ENCODE results near the gene RBM5.

Gene RBM5

DNA sequence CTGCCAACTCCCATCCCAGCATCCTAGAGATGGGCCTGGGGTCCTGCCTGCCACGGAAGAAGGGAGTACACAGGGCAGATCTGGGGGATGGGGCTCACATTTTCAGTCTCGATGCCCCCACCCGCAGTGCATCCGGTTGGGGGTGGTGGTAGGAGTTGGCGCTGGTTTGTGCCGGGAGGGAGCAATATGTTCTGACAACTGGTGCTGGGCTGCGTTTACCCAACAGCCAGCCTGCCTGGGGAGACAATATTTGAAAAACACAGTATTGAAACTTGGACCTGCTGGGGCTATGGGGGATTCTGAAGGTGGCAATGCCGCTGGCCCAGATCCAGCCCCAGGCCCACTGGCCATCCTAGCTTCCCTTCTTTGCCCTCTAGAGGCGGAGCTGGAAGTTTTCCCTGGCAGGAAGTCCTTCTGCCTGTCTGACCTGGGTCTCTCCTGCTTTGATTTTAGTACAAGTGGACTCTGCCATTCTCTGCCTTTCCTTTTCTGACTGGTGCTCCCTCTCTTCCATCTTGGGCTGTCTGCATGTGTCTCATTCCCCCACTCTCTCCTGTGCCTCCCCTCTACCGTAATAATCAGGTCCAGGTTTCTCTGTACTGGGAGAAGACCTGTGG, 69.9 kb downstream of the RBM5 start:
- no peak for DNase-seq (ENCODE audit: low read depth in 2 of 2, low spot score in 1 of 2)

DNA sequence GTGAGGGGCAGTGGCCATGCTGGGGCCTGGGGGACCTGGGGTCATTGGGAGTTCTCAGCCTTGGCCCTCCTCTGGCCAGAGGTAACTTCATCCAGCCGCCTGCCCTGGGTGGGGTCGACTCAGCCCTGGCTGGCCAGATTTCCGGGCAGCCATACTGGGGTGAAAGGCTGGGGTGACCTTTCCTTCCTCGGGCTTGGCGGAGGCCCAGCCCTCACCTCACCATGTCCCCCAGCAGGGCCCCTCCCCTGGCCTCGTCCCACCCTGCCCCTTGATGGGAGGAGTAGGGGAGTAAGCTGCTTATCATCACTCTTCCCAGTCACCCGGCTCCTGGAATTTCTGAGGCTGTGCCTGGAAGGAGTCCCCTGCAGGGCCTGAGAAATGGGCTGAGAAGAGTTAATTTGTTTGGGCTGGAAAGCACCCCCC, 71.9 kb downstream of the RBM5 start:
- DNase-seq (ENCODE audit: low read depth in 2 of 2, low spot score in 1 of 2), result no peak

DNA sequence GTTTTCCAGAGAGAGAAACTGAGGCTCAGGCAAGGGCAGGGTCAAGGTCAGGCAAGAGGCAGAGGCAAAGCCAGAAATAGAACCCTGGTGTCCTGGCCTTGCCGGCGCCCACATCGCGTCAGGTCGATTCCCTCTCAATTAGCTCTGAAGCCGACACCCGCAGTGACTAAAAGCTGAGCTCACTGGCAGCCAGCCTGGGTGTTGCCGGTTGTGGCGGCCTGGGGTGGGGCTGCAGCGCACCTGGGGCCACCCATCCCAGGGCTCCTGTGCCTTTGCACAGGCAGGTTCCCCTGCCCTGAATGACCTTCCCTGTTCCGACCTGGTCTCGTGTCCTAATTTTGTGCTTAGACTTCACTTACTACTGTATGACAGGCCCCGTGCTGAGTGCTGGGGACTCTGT, 72.6 kb downstream of the RBM5 start:
- DNase-seq (ENCODE audit: low read depth in 2 of 2, low spot score in 1 of 2), result no peak

DNA sequence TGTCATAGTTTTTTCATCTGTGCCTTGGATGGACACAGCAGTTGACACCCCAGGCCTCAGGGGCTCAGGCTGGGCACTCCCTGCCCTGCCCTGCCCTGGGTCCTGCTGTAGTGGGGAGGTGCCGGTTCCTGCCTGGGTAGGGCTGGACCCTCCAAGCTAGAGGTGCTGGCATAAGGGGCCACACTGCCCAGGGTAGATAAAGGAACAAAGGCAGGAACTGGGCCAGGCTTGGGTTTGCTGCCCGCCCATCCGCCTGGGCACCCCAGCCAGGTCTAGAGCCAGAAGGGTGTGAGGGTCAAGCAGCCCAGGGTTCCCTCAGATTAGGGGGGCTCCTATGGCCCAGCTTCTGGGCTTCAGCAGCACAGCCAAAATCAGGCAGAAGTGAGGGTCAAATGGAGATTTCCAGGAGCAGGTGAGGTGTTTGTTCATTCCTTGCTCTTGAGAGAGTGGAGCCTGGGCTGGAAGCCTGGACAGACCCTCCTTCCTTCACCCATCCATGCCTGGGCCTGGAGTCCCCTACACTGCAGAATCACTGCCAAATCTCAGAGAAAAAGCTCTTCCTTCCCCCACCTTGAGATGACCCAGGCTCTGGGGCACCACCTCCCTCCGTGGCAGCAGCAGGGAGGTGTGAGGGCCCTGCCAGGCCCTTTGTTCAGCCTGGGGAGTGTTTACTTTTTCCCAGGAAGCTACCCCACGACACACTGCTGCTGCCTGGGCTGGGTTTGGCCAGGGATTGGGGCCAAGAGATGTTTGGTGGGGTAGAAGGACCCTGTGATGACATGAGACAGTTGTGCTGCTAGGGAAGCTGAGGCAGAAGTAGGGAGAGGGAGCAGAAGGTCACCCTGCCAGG, 73.5 kb downstream of the RBM5 start:
- no peak for DNase-seq (ENCODE audit: low read depth in 2 of 2, low spot score in 1 of 2)

DNA sequence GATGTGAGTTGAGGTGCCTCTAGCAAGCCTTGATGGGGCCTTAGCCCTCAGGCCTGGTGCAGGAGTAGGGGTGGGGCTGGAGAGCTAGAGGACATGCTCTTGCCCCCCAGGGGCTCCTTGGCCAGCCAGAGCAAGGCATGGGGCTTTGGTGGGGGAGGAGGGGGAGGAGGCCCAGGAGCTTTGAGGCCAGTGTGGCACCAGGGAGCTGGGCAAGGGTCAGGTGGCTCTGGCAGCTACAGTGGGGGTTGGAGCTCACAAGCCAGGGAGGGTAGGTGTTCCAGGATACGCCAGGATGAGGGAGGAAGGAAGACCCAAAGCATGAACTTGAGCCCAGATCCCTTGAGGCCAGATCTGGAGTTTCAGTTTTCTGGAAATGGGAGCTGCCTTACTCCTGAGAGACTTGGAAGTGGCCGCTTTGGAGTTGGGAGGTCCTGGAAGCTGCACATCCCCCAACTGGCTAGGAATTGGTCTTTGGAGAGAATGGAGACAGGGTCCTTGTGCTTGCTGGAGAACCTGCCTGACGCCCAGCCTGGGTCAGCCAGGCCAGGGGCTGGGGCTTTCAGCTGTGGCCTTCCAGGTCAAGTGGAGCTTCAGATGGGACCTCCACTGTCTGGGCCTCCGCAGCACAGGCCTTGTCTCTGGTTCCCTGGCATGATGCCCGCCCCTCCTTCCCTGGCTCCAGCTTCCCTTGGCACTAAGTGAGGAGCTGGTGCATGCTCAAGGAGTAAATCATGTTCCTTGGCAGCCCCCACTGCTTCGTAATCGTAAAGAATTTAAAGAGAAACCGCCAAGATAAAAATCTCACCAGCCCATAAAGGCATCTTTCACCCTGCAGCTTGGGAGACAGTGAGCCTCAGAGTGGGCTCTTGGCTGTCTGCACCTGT, 75.1 kb downstream of the RBM5 start:
- DNase-seq (ENCODE audit: low read depth in 2 of 2, low spot score in 1 of 2), result no peak

DNA sequence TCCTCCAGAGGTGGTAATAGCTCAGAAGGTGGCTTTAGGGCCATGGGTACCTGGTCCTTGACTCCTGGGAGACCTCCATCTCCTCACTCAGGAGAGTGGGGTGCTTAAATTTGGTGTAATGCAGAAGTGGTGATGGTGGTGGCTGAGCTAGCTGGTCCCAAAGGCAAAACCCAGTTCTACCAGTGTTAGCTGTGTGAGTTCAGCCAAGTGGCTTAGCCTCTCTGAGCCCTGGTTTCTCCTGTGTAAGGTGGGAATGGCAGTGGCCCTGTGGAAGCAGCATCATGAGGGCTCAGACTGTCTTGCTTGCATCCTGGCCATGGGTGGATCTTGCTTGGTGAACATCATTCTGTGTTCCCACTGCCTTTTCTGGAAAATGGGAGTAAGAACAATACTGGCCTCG, 75.8 kb downstream of the RBM5 start:
- DNase-seq (ENCODE audit: low read depth in 2 of 2, low spot score in 1 of 2), result no peak

DNA sequence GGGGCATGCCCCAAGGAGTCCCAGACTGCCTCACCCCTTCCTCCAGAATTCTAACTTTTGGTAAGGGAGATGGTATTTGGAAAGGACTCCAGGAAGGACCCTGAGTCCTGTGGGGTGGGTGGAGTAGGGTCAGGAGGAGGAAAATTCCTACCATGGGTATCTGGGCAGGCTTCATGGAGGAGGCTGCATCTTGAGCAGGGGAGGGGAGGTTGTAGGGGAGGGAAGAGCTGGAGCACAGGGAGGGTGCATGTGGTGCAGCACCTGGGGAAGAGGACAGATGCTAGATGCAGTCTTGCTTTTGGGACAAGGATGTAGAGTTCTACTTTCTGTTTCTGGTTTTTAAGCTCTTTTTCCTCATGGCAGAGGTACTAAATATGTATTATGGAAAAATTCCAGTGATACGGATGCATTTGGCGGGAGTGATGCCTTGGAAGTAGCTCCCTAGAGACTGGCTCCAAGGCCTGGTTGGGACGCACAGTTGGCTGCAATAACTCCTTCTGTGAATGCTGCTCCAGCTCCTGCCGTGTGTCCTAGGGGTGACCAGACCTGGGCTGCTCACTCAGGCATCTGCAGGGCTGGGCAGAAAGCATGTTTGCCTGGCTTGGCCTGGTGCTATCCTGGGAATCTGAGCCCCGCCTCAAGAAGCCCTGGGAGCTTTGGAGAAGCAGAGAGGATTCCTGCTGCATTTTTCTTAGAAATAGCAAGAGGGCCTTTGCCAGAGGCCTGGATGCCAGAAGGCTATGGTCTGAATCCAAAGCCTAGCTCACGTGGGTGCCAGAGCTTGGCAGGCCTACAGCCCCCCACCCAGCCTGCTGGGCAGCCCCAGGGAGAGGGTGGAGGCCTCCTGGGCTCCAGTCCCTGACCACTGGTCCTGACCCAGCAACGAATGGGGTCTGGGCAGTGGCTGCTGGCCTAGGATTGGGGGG, 76.5 kb downstream of the RBM5 start:
- DNase-seq (ENCODE audit: low read depth in 2 of 2, low spot score in 1 of 2), result no peak

DNA sequence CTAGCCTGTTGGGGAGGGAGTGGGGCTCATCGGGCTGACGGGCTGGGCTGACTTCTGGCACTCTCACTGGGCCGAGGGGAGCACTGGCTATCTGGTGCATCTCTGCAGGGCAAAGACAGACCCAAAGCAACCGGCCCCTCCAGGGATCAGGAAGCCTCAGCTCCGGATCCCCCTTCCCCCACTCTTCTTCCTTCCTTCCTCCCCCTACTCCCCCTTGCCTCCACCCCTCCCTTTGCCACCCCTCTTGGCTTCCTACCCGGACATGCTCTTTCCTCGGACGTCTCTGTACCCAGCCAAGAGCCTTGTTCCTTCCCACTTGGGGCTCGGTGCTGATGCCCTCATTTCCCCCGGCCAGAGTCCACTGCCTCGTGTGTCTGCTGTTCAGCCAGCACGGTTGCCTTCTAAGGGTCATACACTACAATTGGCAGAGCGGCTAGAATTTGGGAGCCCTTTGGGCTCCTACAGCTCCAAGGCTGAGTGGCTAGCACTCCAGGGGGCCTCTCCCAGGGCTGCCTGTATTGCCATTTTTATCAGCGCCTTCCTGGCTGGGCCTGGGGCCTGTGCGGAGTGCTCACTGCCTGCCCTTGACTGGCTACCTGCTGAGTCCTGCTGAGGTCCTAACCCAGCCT, 77.3 kb downstream of the RBM5 start:
- no peak for DNase-seq (ENCODE audit: low read depth in 2 of 2, low spot score in 1 of 2)

DNA sequence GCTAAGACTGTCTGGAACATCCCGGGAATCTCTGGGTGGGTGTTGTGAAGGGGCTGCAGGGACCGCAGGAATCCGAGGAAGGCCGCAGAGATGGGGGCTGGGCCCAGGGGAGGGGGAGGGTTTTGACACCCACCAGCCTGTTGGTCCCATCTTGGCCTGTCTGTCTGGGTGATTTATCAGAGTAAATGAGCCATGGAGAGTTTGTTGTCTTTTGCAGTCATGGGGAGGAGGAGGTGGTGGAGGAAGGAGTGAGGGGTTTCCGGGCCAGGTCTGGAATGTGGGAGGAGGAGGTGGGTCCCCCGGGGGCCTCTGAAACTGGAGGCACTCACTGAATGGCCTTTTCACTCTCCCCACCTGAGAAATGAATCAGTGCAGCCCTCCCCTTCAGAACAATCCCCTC, 77.9 kb downstream of the RBM5 start:
- no peak for DNase-seq (ENCODE audit: low read depth in 2 of 2, low spot score in 1 of 2)

DNA sequence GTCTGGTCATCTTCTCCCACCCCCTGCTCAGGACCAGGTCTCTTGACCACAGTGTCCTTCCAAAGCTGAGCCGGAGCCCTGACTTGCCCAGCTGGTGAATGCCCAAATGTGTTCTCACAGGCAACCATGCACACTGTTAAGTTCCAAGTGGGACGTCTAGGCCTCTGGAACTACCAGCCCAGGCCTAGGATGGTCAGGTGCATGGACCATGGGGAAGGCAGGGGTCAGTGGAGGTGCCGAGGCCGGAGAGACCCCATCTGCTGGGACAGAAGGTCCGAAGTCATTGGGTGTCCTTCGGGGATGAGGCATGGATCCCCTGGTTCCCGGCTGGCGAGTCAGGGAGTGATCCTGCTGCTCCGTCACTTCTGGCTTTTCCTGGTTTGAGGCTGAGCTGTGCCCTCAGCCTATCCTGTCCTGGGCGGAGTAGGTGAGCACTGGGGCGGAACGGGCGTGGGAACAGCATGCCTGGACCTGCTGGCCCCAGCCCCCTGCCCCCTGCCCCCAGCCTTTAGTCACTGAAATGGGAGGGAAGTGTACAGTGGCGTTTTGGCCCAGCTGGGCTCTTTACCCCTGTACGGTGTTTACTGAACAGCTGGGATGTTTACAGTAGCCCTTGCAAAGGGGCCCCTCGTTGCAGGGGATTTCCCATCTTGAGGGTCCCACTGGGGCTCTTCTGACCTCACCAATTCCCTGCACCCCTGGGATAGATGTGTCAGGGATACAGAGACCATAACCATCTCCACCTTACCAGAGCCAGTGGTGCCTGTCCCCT, 78.5 kb downstream of the RBM5 start:
- no peak for DNase-seq (ENCODE audit: low read depth in 2 of 2, low spot score in 1 of 2)

DNA sequence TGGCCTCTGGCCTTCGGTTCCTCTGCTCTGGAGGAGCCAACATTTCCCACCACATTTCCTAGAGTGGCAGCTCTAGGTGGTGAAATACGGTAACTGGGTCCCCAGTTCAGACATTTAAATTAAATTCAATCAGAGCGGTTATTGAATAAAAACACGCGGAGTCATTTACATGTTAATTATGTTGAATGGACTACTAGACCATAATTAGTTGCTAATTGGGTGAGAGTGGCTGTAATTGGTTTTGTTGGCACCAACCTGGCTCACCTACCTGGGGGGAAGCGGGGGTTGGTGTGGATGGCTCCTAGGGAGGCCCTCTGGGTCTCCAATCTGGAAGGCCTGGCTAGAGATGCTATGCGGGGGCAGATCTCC, 79.1 kb downstream of the RBM5 start:
- no peak for DNase-seq (ENCODE audit: low read depth in 2 of 2, low spot score in 1 of 2)

DNA sequence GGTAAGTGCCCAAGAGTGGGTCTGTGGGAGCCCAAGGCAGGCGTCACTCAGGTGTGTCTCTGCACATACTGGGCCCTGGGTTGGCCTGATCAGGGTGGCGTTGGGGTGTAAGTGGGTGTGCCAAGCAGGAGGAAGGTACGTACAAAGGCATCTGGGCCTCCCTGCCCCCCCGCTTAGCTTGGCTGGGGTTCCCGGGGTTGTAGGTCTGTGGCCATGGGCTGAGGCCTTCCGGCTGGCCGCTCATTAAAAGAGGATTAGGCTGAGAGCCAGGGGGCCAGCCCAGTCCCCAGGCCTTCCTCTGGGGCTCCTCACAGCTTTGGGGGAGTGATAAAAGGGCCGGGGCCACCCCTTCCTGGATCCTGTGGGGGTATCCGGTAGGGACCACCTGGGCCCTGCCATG, 79.7 kb downstream of the RBM5 start:
- no peak for DNase-seq (ENCODE audit: low read depth in 2 of 2, low spot score in 1 of 2)
